ENCODE measurements around the gene PDE1A.
"Not testable (repeated sequence)": the region's sequence is repeated elsewhere in the genome, so short reads cannot be mapped to it uniquely, and the experiment has no call there.

Gene PDE1A

DNA sequence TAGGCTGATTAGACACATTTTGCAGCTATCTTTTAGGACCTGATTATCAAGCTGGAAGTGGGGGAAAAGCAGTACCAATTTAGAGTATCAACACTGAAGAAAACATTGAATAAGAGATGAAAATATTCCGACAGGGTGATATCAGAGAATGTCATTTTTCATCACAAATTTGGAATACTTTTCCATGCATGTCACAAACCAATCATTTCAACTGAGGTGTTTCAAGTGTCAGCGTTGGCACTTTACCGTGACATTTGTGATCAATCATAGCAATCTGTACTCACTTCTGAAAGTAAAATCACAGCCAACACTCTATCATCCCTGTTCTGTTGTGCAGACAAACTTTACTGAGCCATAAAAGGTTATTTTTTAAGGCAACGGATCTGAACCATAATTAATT is 75.4 kb downstream of the PDE1A start:
- no peak for DNase-seq

GRCh38 chr2:182349268-182349667 is 77.6 kb downstream of the PDE1A start:
- DNase-seq: no peak

DNA sequence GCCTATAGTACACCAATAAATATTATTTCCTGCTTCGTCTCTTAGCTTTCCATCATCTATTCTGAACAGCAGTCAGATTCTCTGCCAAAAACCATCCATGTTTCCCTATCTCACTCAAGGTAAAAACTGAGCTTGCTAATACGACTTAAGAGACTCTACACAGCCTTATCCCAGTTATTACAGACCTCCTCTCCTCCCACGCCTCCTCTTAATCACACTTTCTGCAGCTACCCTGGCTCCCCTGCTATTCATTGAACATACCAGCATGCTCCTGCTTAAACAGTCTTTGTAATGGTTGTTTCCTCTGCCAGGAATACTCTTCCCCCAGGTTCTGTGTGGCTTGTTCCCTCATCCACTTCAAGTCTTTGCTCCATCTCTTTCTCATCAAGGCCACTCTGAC is 81.5 kb downstream of the PDE1A start:
- DNase-seq: no peak

DNA sequence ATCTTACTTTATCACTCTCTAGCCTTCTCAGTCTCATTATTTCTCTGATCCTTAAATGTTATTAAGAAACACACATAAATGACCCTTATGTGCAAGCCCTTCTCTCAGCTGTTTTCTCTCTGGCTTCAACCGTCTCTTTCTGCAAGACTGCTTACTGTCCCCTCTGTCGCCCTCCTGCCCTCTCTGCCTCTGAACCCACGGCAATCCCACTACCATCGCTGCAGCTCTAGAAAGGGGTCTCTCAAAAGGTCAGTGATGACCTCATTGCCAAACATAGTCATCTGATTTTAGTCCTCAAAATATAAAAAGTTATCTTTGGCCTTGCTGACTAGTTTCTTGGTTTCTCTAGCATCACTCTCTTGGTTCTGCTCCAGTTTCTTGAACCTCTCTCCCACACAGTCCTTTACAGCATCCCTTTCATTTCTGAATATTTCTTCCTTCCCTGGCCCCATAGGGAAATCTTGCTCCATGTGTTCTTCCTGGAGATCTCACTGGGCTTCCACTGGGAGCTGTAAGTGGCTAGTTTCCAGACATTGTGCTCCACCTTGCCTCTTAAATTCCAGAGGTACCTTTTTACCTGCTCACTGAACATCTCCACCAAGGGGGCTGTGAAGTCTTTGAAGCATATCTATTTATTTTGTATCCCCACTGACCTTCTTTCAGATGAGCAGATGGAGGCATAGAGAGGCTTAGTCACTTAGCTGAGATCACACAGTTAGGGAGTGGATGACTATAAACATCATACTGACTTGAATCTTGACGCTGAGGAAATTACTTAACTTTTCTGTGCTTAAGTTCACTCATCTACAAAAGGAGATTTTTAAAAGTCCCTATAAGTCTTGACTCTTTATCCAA is 96.2 kb downstream of the PDE1A start:
- no peak for DNase-seq

DNA sequence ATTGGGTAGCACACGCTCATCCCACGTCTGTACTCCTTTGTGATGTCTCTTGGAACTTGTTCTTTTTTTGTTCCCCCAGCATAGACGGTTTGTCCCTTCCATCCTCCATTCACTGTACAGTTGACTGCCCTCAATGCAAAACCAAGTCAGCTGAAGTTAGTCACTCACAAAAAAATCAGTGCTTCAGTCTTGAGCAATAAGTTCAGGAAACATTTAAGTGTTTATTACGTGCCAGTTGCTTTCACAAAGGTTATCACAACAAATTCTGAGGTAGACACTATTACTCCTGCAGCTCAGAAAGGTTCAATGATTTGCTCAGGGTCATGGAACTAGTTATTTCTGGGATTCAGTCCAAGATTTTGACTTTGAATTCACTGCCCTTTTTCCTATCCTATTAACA is 102.2 kb downstream of the PDE1A start:
- no peak for DNase-seq

DNA sequence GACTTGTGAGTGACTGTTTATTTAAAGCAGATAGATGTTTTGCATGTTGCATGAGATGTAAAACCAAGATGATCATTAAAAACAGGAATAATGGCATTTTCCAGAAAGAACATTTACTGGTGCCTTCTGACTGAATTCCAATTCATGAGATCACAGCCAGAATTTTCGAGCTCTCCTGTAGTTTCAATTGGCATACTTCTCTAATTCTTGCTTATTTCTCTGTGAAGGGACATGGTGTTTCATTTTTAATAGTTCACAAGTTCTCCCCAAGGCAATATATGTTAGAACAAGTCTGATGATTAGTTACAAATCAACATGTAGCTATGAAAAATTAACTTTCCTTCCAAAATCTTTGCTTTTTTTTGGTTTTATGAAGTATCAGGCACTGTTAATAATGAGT is 105.7 kb downstream of the PDE1A start:
- DNase-seq: peak; percentile 29 to 35

DNA sequence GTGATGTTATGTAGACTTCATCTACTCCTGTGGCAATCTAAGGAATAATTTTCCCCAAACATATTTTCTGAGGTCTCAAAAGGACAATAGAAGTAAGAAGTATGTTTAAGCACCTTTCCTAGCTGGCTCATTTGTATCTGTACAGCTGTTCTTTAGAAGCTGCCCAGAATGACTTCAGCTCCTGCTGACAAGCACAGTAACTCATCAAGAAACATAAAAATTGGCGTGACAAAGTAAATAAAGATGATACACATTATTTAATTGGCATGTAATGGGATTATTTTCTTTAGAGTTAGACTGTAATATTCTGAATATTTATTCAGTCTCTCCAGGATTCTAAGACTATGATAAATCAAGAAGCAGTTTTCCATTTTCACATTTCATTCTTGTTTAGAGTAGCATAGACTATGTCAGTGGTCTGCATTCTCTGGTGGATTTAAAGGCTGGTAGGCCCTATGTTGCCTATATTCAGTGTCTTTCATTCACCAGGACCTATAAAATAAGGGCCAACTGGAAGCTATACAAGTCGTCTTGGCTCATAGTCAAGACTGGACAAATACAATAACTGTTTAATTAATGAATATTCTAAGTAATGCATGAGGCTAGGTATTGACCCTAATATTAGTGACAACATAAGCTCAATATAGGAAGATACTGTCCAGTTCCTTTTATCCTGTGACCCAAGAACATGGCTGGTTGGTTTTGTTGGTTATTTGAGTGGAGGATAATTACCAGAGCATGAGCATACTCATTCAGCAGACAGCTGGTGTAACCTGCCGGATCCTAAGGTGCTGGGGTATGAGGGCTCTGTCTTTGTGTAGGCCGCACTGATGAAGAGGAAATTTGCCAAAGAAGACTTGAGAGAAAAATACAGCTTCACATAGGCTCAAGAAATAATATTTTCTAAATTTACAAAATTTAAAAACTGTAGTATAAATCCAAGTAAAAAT is 107.0 kb downstream of the PDE1A start:
- DNase-seq: peak in 1 of 2 experiments; percentile 25

- DNase-seq: no peak
Observed at GRCh38 chr2:182318466-182319220, 108.2 kb downstream of the PDE1A start.

DNA sequence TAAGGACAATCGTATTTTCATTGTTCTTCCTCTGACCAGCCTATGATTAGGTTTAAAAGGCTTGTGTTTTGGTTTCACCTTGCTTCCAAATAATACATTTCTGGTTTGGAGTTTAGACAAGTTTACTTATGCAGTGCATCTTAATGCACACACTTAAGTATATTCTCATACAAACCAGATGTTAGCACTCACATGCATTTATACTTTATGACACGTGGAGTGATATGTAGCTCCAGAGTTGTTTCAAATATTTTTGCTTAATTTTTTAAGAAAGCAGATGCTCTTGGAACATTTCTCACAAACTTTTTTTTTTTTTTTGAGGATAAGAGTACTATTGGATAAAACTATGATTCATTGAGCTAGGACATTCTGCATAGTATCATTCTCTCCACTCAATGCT is 109.9 kb downstream of the PDE1A start:
- no peak for DNase-seq

- no peak for DNase-seq
Observed at GRCh38 chr2:182302972-182303371, 123.9 kb downstream of the PDE1A start.

DNA sequence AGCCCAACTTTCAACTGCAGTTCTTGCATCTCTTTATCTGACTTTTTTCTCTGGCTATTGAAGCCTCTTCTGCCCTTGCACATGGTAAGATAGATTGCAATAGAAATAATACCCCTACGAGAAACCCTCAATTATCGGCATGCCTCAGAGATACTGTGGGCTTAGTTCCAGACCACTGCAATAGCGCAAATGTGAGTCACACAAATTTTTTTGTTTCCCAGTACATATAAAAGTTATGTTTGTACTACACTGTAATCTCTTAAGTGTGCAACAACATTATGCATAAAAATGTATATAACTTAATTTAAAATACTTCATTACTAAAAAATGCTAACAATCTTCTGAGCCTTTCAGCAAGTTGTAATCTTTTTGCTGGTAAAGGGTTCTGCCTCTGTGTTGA is 124.7 kb downstream of the PDE1A start:
- no peak for DNase-seq

- peak in 1 of 2 experiments; percentile 7 for DNase-seq
Observed at GRCh38 chr2:182301093-182301492, 125.7 kb downstream of the PDE1A start.

- no peak for DNase-seq
Observed at GRCh38 chr2:182300608-182301007, 126.2 kb downstream of the PDE1A start.

- no peak for DNase-seq
Observed at GRCh38 chr2:182299632-182300031, 127.2 kb downstream of the PDE1A start.

GRCh38 chr2:182298456-182298855 is 128.4 kb downstream of the PDE1A start:
- DNase-seq: no peak

DNA sequence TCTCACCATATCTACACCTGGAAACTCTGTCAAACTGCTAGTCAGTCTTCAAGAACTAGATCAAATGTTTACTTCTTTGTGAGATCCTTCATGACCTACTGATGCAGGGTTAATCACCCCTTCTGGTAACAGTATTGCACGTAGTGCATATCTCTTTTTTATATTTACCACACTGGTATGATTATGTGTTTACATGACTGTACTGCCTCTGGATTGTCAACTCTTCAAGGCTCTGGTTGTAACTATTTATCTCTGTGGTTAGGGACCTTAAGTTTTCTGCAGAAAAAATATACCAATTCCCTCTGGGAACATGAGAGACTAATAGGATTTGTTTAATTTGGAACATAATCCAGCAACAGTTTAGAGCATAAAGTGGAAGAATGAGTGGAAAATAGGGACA is 135.5 kb downstream of the PDE1A start:
- no peak for DNase-seq

GRCh38 chr2:182283512-182283911 is 143.3 kb downstream of the PDE1A start:
- no peak for DNase-seq

DNA sequence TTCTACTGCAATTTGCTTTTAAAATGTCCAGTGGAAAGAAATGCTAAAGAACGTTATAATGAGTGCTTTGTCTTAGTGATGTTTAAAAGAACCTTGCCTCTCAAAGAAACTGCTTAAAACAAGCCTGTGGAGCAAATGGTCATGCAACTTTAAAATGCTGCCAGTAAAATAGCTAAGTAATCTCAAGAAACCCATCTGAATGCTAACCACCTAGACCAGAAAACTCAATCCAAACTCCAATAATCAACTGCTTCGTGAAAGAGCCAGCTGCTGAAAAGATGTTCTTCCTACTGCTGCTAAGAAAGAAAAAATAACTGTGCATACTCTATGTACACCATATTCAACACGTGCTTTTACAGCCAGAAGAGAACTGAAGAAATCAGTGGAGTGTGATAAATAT is 145.6 kb downstream of the PDE1A start:
- DNase-seq: no peak

DNA sequence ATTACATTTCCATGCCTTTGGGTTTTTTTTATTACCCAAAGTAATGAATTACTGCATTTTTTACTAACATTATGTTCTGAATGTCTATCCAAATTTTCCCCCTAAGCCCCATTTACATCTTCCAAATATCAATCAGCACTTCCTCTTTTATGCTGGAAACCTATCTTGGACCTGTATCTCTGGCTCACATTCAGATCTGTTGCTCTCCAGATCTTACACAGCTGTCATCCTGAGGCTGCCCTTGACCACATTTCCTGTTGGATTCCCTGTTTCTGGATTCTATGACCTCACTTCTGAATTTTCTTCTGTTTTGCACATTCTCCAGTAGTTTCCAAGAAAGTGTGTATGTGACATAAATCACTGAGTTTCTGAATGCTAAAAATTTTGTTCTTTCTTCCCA is 146.7 kb downstream of the PDE1A start:
- no peak for DNase-seq

DNA sequence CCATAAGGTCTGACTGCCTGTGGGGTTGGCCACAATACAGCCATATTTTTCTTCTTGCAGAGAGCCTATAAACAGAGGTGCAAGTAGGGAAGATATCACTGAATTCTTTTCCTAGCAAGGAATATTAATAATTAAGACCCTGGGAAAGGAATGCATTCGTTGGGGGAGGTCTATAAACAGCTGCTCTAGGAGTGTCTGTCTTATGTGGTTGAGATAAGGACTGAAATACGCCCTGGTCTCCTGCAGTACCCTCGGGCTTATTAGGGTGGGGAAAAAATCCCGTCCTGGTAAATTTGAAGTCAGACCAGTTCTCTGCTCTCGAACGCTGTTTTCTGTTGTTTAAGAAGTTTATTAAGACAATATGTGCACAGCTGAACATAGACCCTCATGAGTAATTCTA is 150.2 kb downstream of the PDE1A start:
- not testable (repeated sequence) for DNase-seq

DNA sequence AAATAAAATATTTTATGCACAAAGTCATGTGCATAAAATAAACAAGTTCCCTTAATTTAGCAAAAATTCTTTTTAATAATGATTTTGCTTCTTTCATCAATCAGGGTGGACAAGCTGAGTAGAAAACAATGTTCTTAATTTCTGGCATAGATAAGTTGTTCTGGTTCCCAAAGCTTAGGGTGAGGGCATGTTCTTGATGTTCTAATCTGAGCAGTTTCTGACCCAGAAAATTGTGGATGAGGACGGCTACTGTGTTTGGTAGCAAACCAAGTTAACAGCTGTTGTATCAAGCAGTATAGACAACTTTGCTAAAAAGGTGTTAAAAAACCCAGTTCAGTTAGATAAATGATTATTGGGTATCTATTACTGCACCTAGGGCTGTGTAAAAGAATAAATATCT is 158.9 kb downstream of the PDE1A start:
- no peak for DNase-seq

DNA sequence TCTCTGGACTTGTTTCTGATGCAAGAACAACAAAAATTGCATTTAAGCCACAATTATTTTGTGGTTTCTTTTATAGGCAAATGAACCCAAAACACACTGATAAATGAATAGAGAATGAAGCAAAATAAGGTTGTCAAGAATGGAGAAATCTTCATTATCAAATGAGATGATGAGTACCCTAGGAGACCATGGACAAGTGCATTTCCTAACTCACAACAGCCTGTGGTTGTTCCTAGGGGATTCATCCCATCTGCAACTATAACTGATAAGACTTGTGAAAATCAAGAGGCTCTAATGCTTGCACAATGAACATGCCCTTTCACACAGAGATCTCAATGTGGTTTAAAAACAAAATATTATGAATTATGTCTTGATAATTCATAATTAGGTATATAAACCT is 159.9 kb downstream of the PDE1A start:
- no peak for DNase-seq

DNA sequence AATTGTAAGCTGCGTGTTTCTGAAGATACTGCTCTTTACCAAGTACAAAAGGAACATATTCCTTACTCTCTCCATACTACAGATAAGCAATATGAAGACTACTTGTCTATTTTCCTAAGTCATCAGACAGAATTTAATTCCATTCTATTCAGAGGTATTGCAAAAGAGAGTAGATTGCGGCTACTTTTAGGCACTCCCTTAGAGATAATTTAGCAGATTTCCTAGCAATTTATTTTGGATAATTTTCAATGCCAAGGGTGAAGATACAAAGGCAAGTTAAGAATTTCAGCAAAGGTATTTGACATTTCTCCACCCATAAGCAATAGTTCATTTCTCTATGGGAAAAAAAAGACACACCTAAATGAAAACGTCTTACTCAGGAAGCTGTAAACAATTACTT is 161.1 kb downstream of the PDE1A start:
- DNase-seq: no peak
